GM18519 (cell line): ENCODE data around the gene PTPRM.
"Not testable (repeated sequence)": the region's sequence is repeated elsewhere in the genome, so short reads cannot be mapped to it uniquely, and the experiment has no call there.

Experiments used
- ATAC-seq: cut with Tn5 transposase; IDR thresholded peaks from one replicate; pipeline ENCODE4 v1.9.1; 2021; ENCODE audit warnings: mild to moderate bottlenecking, moderate library complexity; ENCODE audit not compliant: unreplicated experiment, low FRiP score

Gene PTPRM

GRCh38 chr18:7966682-7967081 lies 399.6 kb downstream of the PTPRM start:
- not testable (repeated sequence) for ATAC-seq

- ATAC-seq = no peak
Measured at GRCh38 chr18:7974200-7974874, 407.2 kb downstream of the PTPRM start.

DNA sequence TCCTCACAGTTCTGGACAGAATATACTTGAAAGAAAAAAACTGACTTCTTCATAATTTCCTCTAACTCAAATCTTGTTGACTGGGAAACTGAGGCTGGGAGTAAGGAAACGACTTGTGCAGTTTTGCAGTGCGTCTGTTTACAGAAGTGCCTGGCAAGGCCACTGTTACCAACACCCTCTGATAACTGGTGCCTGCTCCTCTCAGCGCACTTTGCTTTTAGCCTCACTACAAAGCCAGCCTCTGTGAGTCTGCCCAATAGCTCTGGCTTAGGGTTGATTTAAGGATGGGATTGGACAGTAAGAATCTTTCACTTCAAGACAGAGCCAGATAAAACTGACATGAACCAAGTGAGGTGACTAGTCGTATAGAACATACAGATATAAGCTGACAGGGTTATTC lies 410.8 kb downstream of the PTPRM start:
- ATAC-seq = no peak

GRCh38 chr18:7978834-7979233 lies 411.7 kb downstream of the PTPRM start:
- ATAC-seq = no peak

- ATAC-seq = no peak
Measured at GRCh38 chr18:7979714-7980113, 412.6 kb downstream of the PTPRM start.

DNA sequence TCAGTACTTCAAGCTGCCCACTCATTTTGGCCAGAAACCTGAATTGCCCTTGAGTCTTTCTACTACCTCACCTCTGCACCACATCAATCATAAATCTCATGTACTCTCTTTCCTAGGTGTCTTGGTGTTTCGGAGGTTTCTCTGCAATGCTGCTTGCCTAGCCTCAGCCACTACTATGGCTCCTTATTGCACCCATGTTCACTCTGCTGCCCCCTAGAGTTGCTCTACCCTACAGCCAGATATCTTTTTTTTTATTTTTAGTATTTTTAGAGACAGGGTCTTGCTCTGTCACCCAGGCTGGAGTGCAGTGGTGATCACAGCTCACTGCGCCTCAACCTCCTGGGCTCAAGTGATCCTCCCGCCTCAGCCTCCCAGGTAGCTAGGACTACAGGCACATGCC lies 413.0 kb downstream of the PTPRM start:
- no peak for ATAC-seq

GRCh38 chr18:7980656-7981055 lies 413.5 kb downstream of the PTPRM start:
- ATAC-seq = no peak

- no peak for ATAC-seq
Measured at GRCh38 chr18:7982216-7982615, 415.1 kb downstream of the PTPRM start.

- no peak for ATAC-seq
Measured at GRCh38 chr18:7987284-7987976, 420.3 kb downstream of the PTPRM start.

GRCh38 chr18:7990670-7991069 lies 423.6 kb downstream of the PTPRM start:
- no peak for ATAC-seq

DNA sequence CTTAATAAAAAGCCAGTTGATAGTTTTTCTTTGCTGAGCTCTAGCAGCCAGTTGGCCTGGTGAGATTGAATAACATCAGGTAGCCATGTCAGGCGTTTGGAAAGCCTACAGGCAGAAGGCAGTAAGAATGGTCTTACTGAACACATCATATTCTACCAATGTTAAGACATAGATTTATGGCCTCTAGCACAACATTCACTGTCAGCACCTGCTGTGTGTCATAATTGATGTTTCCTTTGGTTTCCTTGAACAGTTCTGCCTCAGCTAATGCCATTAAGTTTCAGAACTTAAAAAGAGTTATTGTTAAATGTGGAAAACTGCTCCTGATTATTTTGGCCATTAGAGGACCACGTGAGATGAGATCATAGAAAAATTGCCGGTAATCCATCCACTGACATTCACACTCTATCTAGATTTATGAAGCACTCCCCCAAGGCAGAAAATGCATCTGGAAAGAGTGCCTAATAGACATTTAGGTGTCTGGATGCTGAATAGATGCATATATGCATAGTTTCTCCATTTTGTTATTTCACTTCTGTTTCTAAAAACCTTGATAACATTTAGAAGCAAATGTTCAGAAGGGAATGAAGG lies 434.7 kb downstream of the PTPRM start:
- ATAC-seq = no peak

GRCh38 chr18:8003878-8004675 lies 437.0 kb downstream of the PTPRM start:
- no peak for ATAC-seq

DNA sequence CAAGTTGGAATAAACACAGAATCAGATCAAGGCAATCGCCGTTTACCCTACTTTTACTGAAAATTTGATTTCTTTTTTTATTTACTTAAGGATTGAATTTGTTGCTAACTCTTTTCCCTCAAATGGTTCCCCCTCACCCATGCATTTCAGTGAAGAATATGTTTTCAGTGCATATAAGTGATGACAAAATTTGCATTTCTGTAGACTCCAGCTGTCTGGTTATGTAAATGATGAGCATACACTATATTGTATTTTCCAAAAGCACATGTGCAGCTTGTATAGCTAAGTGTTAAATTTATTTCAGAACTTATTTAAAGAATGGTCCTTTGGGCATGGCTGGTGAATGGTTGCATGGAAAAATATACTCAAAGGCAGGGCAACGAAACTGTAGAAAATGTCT lies 437.7 kb downstream of the PTPRM start:
- ATAC-seq = no peak

- no peak for ATAC-seq
Measured at GRCh38 chr18:8005870-8006569, 438.9 kb downstream of the PTPRM start.

DNA sequence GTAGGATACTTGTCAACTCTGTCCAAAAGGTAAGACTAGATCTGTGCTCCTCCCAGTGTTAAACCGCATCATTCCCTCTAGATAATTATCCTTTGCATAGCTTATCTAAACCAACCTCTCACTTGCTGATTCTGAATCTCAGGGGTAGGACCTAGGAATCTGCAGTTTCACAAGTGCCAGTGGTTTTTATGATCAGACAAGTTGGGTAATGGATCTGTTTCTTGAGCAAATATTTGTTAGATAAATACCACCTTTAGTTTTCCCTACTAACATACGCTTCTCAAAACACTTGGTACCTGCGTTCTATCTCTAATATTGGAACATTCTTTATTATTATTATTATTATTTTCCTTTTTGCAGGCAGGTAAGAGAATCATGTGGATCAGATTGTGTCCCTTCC lies 439.9 kb downstream of the PTPRM start:
- no peak for ATAC-seq

DNA sequence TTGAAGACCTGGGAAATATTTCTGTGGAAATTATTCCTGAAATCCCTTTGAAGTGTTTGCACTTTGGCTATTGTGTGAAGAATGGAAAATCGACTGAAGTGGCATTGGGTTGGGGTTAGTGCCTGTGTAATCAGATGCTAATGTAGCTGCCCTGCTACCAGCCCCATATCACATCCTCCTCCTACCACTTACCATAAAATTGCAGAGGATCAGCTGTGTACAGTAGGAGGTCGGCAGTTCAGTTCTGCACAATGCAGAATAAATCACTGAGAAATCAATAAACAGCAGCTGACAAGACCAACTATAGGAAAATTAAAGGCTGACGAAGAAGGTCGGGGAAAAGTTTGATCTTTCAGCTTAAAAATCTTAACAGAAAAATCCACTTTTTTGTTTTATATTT lies 440.9 kb downstream of the PTPRM start:
- ATAC-seq = no peak

GRCh38 chr18:8011361-8011760 lies 444.2 kb downstream of the PTPRM start:
- ATAC-seq = no peak

- no peak for ATAC-seq
Measured at GRCh38 chr18:8011906-8012305, 444.8 kb downstream of the PTPRM start.

- no peak for ATAC-seq
Measured at GRCh38 chr18:8018701-8019331, 451.7 kb downstream of the PTPRM start.

DNA sequence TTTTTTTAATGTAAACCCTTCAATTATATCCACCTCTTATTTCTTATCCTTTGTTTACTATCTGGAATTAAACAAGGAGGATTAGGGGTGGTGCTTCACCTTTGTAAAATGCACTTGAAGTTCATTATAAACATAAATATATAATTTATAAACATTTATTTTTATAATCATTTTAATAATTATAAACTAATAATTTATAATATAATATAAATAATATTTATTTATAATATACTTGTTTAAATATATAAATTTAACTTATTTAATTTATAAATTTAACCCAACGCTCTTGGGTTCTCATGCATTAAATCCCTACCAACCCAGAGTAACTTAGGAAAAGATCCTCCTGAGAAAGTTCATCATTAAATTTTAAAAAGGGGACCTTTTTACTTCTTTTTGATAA lies 452.5 kb downstream of the PTPRM start:
- ATAC-seq = no peak
